Measurements from ENCODE around the gene TIMM8B. TPM values are rescaled to one million over a fixed set of nuclear protein-coding genes. Genes with fewer than 3 reads are reported as not detected.
"Not testable (repeated sequence)": the region's sequence is repeated elsewhere in the genome, so short reads cannot be mapped to it uniquely, and the experiment has no call there.

Gene TIMM8B
- total RNA-seq, 2 experiments from 2014 or later = 52.9 to 54.1 TPM

DNA sequence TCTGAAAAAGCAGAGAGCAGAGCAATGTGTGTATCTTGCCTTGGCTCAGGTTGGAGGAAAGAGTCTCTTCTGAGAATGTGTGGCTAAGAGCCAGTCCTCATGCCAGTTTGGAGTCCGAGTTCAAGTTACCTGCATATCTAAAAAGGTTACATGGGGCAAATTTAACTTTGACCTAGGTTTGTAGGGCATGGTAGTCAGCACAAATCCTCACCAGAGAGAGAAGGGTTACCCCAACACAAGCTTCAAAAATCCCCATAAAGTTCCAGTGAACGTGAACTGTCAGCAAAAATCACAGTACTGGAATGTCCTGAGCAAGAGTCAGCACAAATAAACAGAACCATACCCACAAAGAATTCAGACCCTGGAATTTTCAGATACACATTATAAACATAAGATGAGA is 13.9 kb upstream of the TIMM8B start:
- no peak for DNase-seq
- Mint-ChIP-seq H3K27me3 (no peaks in the 10 kb centered on the region), H3K4me1 (ENCODE audit: low read depth) (no peaks in the 10 kb centered on the region), H3K4me3 (no peak overlapping the region), H3K27ac (no peak overlapping the region), H3K9me3 (no peaks in the 10 kb centered on the region), H3K36me3 (ENCODE audit: low read depth) (peaks cover 15% of the 10 kb centered on the region)
- intact Hi-C loops (cut with micrococcal nuclease) = no loop called here
- ChIA-PET CTCF (interaction anchor here (2.9 kb wide), 1 partner anchor 13 kb away, joined by 14 read pairs; no protein-coding TSS in a partner anchor), POLR2A (interaction anchor here (0.6 to 2.0 kb wide), 2 partner anchors 13 to 129 kb away, joined by 3 to 5 read pairs; partner anchors contain the start of genes SDHD and TIMM8B)
- TF ChIP-seq, protein P1, sequence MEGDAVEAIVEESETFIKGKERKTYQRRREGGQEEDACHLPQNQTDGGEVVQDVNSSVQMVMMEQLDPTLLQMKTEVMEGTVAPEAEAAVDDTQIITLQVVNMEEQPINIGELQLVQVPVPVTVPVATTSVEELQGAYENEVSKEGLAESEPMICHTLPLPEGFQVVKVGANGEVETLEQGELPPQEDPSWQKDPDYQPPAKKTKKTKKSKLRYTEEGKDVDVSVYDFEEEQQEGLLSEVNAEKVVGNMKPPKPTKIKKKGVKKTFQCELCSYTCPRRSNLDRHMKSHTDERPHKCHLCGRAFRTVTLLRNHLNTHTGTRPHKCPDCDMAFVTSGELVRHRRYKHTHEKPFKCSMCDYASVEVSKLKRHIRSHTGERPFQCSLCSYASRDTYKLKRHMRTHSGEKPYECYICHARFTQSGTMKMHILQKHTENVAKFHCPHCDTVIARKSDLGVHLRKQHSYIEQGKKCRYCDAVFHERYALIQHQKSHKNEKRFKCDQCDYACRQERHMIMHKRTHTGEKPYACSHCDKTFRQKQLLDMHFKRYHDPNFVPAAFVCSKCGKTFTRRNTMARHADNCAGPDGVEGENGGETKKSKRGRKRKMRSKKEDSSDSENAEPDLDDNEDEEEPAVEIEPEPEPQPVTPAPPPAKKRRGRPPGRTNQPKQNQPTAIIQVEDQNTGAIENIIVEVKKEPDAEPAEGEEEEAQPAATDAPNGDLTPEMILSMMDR (IDR thresholded peaks at IDR 0.05) = no peak
- ATAC-seq = no peak

DNA sequence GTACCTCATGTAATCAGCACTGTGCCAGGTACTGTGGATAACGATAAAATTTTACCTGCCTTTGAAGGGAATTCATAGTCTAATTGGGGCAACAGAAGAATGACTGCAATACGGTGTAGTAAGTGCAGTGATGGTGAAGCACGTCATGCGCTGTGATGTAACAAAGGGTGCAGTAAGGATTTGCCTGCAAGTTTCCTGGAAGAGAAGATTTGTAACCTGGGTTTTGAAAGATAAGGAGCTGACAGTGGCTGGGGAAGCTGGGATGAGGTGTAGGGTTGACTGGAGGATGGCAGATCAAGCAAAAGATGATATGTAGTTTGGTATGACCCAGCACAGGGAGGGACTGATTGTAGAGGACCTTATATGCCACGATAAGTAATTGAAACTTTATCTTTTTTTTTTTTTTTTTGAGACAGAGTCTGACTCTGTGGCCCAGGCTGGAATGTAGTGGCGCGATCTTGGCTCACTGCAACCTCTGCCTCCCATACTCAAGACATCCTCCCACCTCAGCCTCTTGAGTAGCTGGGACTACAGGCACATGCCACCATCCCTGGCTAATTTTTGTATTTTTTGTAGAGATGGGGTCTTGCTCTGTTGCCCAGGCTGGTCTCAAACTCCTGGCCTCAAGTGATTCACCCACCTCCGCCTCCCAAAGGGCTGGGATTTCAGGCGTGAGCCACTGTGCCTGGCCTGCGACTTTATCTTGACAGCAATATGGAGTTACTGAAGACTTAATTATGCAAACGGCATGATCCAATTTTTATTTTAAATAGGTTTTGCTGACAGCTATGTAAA is 11.4 kb upstream of the TIMM8B start:
- H3K9me3 Mint-ChIP-seq = no peaks in the 10 kb centered on the region
- no peaks in the 10 kb centered on the region for H3K27me3 Mint-ChIP-seq
- TF ChIP-seq, protein P1 (IDR thresholded peaks at IDR 0.05) = no peak
- H3K36me3 Mint-ChIP-seq (ENCODE audit: low read depth) = peaks cover 18% of the 10 kb centered on the region
- H3K4me3 Mint-ChIP-seq = no peak overlapping the region
- no peaks in the 10 kb centered on the region for H3K4me1 Mint-ChIP-seq (ENCODE audit: low read depth)
- intact Hi-C loops (cut with micrococcal nuclease) = no loop called here
- DNase-seq = no peak
- ATAC-seq = no peak
- CTCF ChIA-PET = interaction anchor here (1.5 to 2.9 kb wide), 2 partner anchors 16 kb away, joined by 14 read pairs; no protein-coding TSS in a partner anchor
- no peak overlapping the region for H3K27ac Mint-ChIP-seq
- POLR2A ChIA-PET = no interaction called here

GRCh38 chr11:112096194-112096593 is 9.6 kb upstream of the TIMM8B start:
- H3K4me3 Mint-ChIP-seq = no peak overlapping the region
- H3K9me3 Mint-ChIP-seq = no peaks in the 10 kb centered on the region
- H3K4me1 Mint-ChIP-seq (ENCODE audit: low read depth) = peaks cover 2% of the 10 kb centered on the region
- TF ChIP-seq, protein P1 (IDR thresholded peaks at IDR 0.05) = no peak
- CTCF ChIA-PET = interaction anchor here (1.5 kb wide), 1 partner anchor 17 kb away, joined by 14 read pairs; no protein-coding TSS in a partner anchor
- H3K27me3 Mint-ChIP-seq = no peaks in the 10 kb centered on the region
- no peak for DNase-seq
- POLR2A ChIA-PET = interaction anchor here (1.2 kb wide), 1 partner anchor 10 kb away, joined by 3 read pairs; the partner anchor contains the start of genes SDHD and TIMM8B
- peaks cover 29% of the 10 kb centered on the region for H3K36me3 Mint-ChIP-seq (ENCODE audit: low read depth)
- H3K27ac Mint-ChIP-seq = no peak overlapping the region
- ATAC-seq = no peak
- intact Hi-C loops (cut with micrococcal nuclease) = no loop called here

GRCh38 chr11:112095302-112095701 is 8.7 kb upstream of the TIMM8B start:
- H3K4me1 Mint-ChIP-seq (ENCODE audit: low read depth); intact Hi-C loops (cut with micrococcal nuclease); DNase-seq; ATAC-seq; H3K27me3 Mint-ChIP-seq; H3K9me3 Mint-ChIP-seq; CTCF ChIA-PET; H3K27ac Mint-ChIP-seq; H3K4me3 Mint-ChIP-seq: not testable (repeated sequence)
- POLR2A ChIA-PET = interaction anchor here (1.2 kb wide), 1 partner anchor 9 kb away, joined by 3 read pairs; the partner anchor contains the start of genes SDHD and TIMM8B
- H3K36me3 Mint-ChIP-seq (ENCODE audit: low read depth) = peaks cover 35% of the 10 kb centered on the region

DNA sequence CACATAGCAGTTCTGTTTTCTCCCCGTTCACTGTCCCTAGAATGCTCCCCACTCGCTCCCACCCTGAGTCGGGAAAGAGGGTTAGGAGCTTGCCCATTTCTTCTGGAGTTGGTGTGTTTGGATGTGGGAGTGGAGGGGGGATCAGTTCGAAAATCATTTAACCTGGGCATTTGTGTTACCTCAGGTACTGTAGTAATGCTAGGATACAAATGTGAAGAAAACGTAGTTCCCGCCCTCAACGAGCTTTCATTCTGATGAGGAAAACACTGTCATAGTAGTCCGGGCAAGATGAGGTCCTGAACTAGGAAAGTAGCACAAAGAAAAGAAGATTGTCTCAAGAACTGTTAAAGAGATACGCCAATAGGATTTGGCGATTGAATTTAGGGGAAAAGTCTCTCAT is 656 bp upstream of the TIMM8B start:
- intact Hi-C loops (cut with micrococcal nuclease) = loop anchor here (10.0 kb wide), 1 partner anchor 212 kb away; the partner anchor contains the start of genes ALG9, CFAP68 and FDXACB1
- no peaks in the 10 kb centered on the region for H3K9me3 Mint-ChIP-seq
- TF ChIP-seq, protein P1 (IDR thresholded peaks at IDR 0.05) = no peak
- peak overlapping the region; percentile 94 for H3K27ac Mint-ChIP-seq
- POLR2A ChIA-PET = interaction anchor here (1.0 to 1.7 kb wide), 4 partner anchors 9 to 156 kb away, joined by 3 to 5 read pairs (median 4); no protein-coding TSS in a partner anchor
- peak overlapping the region; percentile 93 for H3K4me3 Mint-ChIP-seq
- DNase-seq (peak; percentile 3), ATAC-seq (no peak)
- peaks cover 75% of the 10 kb centered on the region for H3K36me3 Mint-ChIP-seq (ENCODE audit: low read depth)
- no peaks in the 10 kb centered on the region for H3K27me3 Mint-ChIP-seq
- CTCF ChIA-PET = interaction anchor here (0.7 to 1.5 kb wide), 7 partner anchors 9 to 160 kb away, joined by 3 to 5 read pairs (median 3); no protein-coding TSS in a partner anchor
- H3K4me1 Mint-ChIP-seq (ENCODE audit: low read depth) = peaks cover 58% of the 10 kb centered on the region

Data from activated CD8-positive, alpha-beta T cell treated with anti-CD3 and anti-CD28 coated beads for 36 hours (primary cell).